ENCODE data around the gene SLC25A18.
A peak's percentile ranks its signal among the peaks of the same experiment; 100 is the strongest.

The SLC25A18 gene

DNA sequence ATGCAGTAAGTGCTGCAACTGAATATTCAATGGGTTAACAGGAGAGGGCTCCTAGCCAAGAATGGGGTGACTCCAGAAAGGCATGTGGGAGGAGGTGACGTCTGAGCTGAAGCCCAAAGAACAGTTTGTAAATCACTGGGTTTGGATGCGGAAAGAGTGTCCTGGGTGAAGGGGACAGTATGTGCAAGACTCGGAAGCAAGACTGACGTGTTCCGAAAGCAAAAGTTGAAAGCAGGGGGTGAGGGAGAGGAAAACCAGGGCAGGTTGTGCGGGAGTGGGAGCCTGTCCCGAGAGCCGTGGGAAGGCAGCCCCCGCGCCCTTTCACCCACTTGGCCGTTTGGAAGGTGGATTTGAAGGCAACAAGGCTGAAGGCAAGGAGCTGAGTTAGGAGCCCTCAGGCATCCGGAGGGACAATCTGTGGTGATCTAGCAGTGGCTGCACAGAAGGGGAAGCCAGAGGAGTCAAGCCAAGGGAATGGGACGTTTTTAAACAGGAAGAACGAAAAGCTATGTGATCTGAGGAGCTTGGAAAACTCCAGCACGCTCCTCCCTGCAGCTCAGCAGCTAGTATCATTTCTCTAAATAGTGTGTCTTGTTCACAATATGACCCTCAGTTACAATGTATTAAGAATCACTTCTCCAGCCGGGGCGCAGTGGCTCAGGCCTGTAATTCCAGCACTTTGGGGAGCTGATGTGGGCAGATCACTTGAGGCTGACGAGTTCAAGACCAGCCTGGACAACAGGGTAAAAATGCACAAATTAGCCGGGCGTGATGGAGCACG, 7.7 kb downstream of the SLC25A18 start:
- DNase-seq: peak; percentile 73

GRCh38 chr22:17575151-17575550, 11.9 kb downstream of the SLC25A18 start:
- no peak for DNase-seq

GRCh38 chr22:17575681-17576080, 12.4 kb downstream of the SLC25A18 start:
- DNase-seq: no peak

DNA sequence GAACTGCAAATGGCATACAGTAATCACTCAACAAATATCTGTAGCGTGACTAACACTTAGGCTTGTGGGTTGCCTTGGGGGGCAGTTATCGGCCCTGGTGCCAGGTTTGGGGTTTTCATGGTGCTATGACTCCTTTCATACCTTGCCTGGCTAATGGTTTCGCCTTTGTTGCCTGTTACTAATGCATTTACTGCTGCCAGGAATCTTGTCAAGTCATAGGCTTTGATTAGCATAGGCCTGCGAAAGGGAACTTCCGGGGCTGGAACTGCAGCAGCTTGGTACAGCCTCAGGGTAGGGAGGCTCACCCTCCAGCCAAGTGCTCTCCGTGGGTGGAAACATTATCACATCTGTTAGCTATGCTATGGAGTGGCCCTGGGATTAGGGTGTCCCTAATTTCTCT, 13.2 kb downstream of the SLC25A18 start:
- DNase-seq: no peak

- no peak for DNase-seq
These were observed 14.9 kb downstream of the SLC25A18 start for GRCh38 chr22:17578136-17578754.

DNA sequence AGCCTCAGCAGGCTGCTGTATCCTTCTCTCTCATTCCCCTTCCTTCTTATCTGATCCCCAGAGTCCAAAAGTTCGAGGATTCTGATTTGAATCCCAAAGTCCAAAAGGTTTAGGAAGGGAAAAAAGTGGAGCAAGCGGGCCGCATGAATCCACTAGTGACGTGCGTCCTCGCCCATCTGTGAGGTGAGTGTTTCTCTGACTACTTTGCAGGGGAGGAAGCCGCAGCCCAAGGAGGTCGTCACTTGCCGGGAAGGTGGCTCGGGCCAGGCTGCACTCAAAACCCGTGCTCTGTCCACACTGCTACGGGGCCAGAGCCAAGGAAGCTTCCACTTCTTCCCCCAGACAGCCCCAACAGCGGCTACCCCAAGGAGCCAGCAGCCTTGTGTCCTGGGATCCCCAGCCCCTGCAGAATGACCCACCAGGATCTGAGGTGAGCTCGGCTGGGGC, 16.3 kb downstream of the SLC25A18 start:
- no peak for DNase-seq

- no peak for DNase-seq
These were observed 17.2 kb downstream of the SLC25A18 start for GRCh38 chr22:17580441-17581031.

DNA sequence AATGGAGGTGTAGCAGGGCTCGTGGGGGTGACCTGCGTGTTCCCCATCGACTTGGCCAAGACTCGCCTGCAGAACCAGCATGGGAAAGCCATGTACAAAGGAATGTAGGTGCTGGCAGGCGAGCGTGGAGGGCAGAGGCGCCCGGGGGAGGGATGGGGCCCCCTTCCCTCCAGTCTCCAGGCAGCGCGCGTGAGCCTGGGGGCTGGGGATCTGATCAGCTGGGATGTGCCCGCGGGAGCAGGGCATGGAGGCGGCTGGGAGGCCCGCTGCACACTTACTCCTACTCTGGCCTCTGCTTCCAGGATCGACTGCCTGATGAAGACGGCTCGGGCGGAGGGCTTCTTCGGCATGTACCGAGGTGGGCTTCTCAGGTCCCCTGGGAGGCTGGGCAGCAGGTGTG, 17.8 kb downstream of the SLC25A18 start:
- DNase-seq: no peak

DNA sequence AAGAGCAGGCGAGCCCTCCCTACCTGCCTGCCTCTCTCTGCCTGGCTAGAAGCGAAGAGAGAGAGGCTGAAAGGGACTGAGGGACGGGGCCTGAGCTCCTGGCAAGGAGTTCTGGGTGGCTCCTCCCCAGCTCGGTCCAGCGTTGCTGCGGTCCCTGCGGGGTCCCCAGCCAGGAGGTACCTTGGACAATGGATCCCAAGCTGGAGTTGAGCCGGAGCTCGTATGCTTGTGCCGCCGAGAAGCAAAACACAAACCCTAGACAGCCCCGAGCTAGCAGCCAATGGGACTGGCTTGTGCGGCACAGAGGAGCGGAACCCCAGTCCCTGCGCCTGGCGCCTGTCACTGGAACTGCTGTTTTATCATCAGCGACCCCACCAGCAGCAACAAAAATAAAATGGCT, 18.3 kb downstream of the SLC25A18 start:
- DNase-seq: no peak

DNA sequence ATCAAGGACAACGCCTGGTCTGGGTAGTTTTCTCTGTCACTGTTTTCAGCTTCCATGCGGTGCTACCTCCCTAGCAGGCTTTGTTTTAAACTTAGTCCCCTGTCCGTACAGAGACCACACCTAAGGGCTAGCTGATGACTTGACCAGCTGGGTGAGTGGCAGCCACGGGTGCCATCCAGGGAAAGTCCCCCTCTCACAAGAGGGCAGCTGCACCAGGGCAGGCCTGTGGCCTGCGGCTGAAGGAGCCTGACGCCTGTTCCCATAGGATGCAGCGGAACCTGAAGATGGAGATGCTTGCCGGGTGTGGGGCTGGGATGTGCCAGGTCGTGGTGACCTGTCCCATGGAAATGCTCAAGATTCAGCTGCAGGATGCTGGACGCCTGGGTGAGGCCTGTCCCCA, 19.9 kb downstream of the SLC25A18 start:
- DNase-seq: no peak

GRCh38 chr22:17586831-17587440, 23.6 kb downstream of the SLC25A18 start:
- DNase-seq: no peak

GRCh38 chr22:17587629-17588028, 24.3 kb downstream of the SLC25A18 start:
- no peak for DNase-seq

DNA sequence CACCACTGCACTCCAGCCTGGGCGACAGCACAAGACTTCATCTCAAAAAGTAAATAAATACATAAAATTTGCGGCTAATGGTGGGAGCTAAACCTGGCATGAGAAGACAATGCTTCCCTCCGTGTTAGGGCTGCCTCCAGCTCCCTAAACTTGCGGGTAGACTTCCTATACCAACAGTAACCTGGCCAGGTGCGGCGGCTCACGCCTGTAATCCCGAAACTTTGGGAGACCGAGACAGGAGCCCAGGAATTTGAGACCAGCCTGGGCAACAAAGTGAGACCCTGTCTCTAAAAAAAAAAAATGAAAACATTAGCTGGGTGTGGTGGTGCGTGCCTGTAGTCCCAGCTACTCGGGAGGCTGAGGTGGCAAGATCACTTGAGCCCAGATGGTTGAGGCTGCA, 25.3 kb downstream of the SLC25A18 start:
- DNase-seq: no peak

DNA sequence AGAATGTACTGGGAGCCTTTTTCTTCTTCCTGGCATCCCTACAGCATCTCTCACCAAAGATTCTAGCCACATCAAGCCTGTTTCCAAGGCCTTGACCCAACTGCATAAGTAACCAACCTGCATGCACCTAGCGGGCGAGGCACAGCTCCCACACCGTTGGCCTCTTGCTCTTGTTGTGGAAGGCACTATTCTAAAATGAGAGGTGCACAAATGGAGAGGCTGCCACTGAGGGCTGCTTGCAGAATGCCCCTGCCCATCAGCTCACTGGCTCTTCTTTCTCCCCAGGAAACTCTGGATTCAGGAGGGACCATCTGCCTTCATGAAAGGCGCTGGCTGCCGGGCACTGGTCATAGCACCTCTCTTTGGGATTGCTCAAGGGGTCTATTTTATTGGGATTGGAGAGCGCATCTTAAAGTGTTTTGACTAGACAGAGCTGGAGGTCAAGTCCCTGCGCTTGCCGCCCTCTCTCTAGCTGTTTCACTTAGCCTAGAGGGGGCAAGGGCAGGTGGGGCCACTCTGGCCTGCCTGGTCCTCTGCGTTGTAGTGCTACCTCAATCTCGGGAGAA, 26.6 kb downstream of the SLC25A18 start:
- no peak for DNase-seq

GRCh38 chr22:17590586-17590985, 27.3 kb downstream of the SLC25A18 start:
- DNase-seq: no peak

DNA sequence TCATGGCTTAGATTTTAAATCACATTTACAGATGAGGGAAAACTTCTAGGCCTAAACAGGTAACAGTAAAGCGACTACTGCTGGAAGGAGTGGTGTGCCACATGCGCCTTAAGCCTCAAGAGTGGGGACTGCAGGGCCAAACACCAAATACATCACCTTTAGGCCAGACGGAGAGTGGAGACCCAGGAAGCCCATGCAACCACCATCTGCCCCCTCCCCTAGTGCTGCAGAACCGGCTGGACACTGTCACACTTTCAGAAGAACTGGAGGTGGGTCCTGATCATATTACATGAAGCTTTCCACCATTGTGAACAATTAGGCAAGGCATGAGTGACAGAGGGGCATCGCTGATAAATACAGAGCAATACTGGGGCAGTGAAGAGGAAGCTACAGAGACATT, 28.9 kb downstream of the SLC25A18 start:
- no peak for DNase-seq

DNA sequence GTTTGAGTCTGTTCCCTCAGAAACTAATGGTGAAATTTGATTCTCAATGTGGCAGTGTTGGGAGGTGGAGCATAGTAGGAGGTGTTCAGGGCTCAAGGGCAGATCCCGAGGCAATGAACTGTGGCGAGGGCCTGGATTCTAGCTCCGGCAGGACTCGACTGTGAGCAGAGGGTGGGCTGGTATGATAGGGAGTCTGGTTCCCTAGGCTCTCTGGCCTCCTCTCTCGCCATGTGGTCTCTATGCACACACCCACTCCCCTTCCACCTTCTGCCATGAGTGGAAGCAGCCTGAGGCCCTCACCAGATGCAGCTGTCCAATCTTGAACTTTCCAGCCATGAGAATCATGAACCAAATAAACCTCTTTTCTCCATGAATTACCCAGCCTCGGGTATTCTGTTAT, 32.9 kb downstream of the SLC25A18 start:
- no peak for DNase-seq

GRCh38 chr22:17597217-17597616, 33.9 kb downstream of the SLC25A18 start:
- DNase-seq: no peak

DNA sequence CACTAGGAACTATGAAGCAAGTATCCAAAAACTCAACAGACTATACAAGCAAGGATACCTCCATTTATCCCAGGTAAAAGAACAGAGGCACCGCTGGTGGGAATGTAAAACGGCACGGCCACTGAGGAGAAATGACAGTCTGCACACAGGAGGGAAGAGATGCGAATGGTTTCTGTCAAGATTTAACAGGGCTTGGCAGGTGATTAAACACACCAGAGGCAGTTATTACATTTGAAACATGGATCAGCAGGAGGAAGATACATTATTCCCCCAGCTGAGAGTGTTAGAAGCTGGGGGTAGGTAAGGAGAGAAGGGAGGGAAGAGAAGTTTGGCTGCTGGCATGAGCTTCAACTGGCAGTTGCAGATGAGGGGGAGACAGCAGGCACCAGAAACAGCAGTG, 35.0 kb downstream of the SLC25A18 start:
- no peak for DNase-seq

DNA sequence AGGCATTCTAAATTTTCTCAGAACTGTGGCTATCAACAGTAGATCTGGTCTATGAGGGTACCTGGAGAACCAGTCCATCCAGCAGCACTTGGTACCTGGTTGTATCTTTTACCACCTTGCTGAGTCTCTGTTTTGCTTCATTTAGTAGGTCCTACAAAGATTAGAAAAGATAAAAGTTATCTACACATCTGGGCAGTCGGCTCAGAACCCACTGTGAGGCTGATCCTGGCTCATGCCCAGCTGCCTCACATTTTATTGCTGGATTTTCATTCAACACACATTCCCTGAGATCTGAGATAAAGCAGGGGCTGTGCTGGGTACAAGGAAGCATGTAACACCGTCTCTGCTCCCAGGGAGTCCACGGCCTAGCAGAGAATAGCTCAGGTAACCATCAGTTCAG, 37.7 kb downstream of the SLC25A18 start:
- DNase-seq: no peak

DNA sequence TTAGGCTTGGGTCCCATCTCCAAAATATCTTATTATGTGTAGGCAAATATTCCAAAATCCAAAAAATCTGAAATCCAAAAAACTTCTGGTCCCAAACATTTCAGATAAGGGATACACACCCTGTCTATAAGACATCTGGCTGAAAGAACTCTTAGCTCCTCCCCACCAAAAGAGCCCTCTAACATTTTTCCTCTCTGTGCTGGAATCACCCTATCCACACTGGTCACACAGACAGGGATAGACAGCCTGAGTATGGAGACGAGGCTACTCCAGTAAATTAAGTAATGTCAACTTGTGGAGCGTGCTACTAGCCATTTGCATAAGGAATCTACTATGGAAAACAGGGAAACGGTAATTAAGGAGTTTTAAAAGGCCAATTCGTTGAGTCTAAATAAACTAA, 40.4 kb downstream of the SLC25A18 start:
- DNase-seq: no peak

DNA sequence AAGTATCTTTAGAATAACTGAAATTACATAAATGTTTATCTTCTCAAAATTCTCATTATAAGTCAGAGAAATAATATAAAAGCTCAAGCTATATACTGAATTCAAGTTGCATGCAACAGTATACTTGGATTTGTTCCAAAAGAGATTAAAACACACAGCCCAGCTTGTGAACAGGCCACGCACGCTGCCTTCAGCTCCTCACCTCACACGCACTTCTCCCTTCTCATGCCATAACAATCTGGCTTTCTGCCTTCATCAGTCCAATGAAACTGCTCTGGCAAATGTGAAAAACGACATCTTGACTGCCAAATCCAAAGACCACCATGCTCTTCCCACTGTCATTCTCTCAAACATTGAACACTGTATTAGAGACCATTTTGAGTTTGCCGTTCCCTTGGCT, 43.2 kb downstream of the SLC25A18 start:
- DNase-seq: no peak

GRCh38 chr22:17607891-17608521, 44.7 kb downstream of the SLC25A18 start:
- DNase-seq: no peak

Measured in left hindlimb (tissue), 1 donor.